ENCODE measurements around the gene PDE4D.
"Not testable (repeated sequence)": the region's sequence is repeated elsewhere in the genome, so short reads cannot be mapped to it uniquely, and the experiment has no call there.

DNA sequence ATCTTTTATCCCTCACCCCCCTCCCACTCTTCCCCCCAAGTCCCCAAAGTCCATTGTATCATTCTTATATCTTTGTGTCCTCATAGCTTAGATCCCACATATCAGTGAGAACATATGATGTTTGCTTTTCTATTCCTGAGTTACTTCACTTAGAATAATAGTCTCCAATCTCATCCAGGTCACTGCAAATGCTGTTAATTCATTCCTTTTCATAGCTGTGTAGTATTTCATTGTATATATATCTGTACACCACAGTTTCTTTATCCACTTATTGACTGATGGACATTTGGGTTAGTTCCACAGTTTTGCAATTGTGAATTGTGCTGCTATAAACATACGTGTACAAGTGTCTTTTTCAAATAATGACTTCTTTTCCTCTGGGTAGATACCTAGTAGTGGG is 591.0 kb downstream of the PDE4D start:
- TF ChIP-seq POLR2A, POLR2AphosphoS5 (IDR thresholded peaks at IDR 0.05; ENCODE audit: low read depth, low read length): not testable (repeated sequence)
